ENCODE data around the gene COL9A1. TPM values are rescaled to one million over a fixed set of nuclear protein-coding genes. Genes with fewer than 3 reads are reported as not detected.

Gene COL9A1
- polyA plus RNA-seq, 2 of the 4 experiments (the other 2 are of a cell fraction), result 0.03 TPM; not detected in 1

DNA sequence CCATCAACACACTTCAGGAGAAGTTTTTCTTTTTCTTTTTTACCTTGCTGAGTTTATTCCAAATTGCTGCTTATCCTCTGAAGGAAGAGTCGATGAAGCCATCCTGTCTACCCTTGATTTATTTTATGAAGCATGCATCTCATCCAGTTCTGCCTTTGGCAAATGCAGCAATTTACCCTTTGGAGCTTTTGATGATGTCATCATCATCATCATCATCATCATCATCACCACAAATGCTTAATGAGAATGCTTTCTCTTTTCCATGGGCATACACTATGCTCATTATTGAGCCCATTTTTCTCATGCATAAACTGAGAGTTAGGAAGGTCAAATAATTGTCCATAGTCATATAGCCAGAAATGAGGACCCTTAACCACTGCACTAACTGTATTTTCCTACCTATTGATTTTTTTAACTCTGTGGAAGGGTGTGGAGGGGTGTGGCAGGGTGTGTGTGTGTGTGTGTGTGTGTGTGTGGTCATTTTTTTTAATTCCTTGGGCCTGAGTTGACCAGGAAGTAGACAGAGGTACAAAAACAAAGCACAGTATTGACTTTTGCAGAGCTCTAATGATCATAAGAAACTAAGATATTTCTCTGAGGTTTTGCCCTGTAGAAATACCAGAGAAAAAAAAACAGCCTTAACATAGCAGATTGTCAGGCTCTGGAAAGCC lies 82.8 kb downstream of the COL9A1 start:
- Histone ChIP-seq H3K27ac (no peak overlapping the region), H3K4me2 (no peak overlapping the region), H3K4me3 (no peak overlapping the region), H3K9me3 (no peaks in the 10 kb centered on the region), H3K4me1 (no peaks in the 10 kb centered on the region)
- ChIA-PET CTCF (interaction anchor here (0.9 to 2.8 kb wide), 12 partner anchors 8 to 827 kb away, joined by 3 to 34 read pairs (median 6); partner anchors contain the start of gene B3GAT2), POLR2A (no interaction called here)
- DNase-seq (ENCODE audit: low read depth in 1 of 2, low spot score in 1 of 2) (no peak), ATAC-seq (no peak), FAIRE-seq (no peak)
- WGBS (ENCODE audit: missing lambda C conversion rate), result 46% methylated on average over 1 of the region's 1 CpG
- no peak for TF ChIP-seq MAFK (IDR thresholded peaks at IDR 0.05; ENCODE audit: partially characterized antibody)
- no peak for TF ChIP-seq PHF8 (IDR thresholded peaks at IDR 0.05; ENCODE audit: borderline replicate concordance, low read depth)
- TF ChIP-seq, protein P1, sequence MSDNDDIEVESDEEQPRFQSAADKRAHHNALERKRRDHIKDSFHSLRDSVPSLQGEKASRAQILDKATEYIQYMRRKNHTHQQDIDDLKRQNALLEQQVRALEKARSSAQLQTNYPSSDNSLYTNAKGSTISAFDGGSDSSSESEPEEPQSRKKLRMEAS (IDR thresholded peaks at IDR 0.05), result no peak

DNA sequence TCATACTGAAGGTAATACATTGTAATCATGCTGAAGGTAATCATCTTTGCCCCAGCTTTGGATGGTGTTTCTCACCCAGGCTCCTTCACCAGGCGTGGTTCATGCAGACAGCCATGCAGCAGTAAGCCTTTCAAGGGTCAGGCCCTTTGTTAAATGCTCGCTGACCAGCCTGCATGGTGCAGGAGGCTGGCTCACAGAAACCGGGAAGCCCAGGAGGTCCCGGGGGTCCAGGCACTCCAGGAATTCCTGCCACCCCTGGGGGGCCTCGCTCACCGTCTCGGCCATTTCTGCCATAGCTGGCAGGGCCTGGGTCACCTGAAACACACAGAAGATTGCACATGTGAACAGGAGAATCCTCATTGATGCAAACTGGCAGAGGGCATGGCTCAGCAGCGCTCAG lies 86.1 kb downstream of the COL9A1 start:
- H3K9me3 ChIP-seq, result no peaks in the 10 kb centered on the region
- no peaks in the 10 kb centered on the region for H3K4me1 ChIP-seq
- ATAC-seq, result no peak
- CTCF ChIA-PET, result interaction anchor here (1.2 kb wide), 1 partner anchor 93 kb away, joined by 3 read pairs; no protein-coding TSS in a partner anchor
- H3K27ac ChIP-seq, result no peak overlapping the region
- 52% methylated on average over 2 of the region's 8 CpGs for WGBS (ENCODE audit: missing lambda C conversion rate)
- no peak for DNase-seq (ENCODE audit: low read depth in 1 of 2, low spot score in 1 of 2)
- no peak overlapping the region for H3K4me3 ChIP-seq
- FAIRE-seq, result no peak
- POLR2A ChIA-PET, result no interaction called here
- TF ChIP-seq EHMT2 (IDR thresholded peaks at IDR 0.05; ENCODE audit: low read depth) (no peak), EP300 (IDR thresholded peaks at IDR 0.05) (no peak), NR3C1 (IDR thresholded peaks at IDR 0.05) (no peak), TFCP2L1 (CRISPR knock-in tag; IDR thresholded peaks at IDR 0.05) (no peak), JUN (IDR thresholded peaks at IDR 0.05) (no peak), RAD21 (conservative IDR thresholded peaks at IDR 0.05 in 1 of 2, IDR thresholded peaks at IDR 0.05 in 1 of 2) (no peak)
- TF ChIP-seq, protein P2, sequence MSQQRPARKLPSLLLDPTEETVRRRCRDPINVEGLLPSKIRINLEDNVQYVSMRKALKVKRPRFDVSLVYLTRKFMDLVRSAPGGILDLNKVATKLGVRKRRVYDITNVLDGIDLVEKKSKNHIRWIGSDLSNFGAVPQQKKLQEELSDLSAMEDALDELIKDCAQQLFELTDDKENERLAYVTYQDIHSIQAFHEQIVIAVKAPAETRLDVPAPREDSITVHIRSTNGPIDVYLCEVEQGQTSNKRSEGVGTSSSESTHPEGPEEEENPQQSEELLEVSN (IDR thresholded peaks at IDR 0.05; ENCODE audit: borderline replicate concordance, low read depth), result no peak
- TF ChIP-seq, protein P3, sequence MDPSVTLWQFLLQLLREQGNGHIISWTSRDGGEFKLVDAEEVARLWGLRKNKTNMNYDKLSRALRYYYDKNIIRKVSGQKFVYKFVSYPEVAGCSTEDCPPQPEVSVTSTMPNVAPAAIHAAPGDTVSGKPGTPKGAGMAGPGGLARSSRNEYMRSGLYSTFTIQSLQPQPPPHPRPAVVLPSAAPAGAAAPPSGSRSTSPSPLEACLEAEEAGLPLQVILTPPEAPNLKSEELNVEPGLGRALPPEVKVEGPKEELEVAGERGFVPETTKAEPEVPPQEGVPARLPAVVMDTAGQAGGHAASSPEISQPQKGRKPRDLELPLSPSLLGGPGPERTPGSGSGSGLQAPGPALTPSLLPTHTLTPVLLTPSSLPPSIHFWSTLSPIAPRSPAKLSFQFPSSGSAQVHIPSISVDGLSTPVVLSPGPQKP (IDR thresholded peaks at IDR 0.05; ENCODE audit: low read depth, low read length), result no peak
- H3K4me2 ChIP-seq, result no peak overlapping the region

DNA sequence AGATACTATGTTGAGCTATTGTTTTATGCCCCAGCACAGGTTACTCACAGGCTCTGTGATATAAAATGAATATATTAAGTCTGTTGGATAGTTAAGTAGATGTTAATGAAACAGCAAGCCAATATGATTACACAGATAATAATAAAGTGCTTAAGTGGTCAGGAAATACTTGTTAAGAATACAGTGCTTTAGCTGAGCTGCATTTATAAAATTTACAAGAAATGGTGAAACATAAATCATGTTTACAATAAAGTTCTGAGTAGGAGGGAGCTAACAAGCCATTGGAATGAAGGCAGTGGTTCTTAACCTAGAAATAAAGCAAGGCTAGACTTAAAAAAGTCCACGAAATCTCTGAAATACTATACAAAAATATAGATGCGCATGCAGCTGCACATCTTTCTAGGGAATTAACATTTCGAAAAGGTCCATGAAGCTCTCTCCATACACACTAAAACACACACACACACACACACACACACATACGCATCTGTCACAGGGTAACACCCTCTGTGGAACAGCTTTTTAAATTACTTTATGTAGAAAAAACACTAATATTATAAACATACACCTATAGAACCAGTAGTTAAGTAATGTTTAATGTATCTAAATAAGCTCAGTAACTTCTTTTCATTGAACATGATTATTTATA lies 87.3 kb downstream of the COL9A1 start:
- POLR2A ChIA-PET, result no interaction called here
- CTCF ChIA-PET, result interaction anchor here (0.6 kb wide), 1 partner anchor 9 kb away, joined by 3 read pairs; no protein-coding TSS in a partner anchor
- H3K27ac ChIP-seq, result no peak overlapping the region
- FAIRE-seq (no peak), DNase-seq (ENCODE audit: low read depth in 1 of 2, low spot score in 1 of 2) (no peak), ATAC-seq (no peak)
- 46% methylated on average over 4 of the region's 4 CpGs for WGBS (ENCODE audit: missing lambda C conversion rate)
- H3K9me3 ChIP-seq, result no peaks in the 10 kb centered on the region
- H3K4me1 ChIP-seq, result no peaks in the 10 kb centered on the region
- H3K4me2 ChIP-seq, result no peak overlapping the region
- TF ChIP-seq CHD2 (IDR thresholded peaks at IDR 0.05; ENCODE audit: low read length, partially characterized antibody), result no peak
- no peak for TF ChIP-seq HEYL (CRISPR knock-in tag; IDR thresholded peaks at IDR 0.05)
- no peak for TF ChIP-seq ZNF302 (CRISPR knock-in tag; IDR thresholded peaks at IDR 0.05)
- TF ChIP-seq, protein P2 (IDR thresholded peaks at IDR 0.05; ENCODE audit: borderline replicate concordance, low read depth), result no peak
- no peak for TF ChIP-seq NPAS2 (CRISPR knock-in tag; IDR thresholded peaks at IDR 0.05; ENCODE audit: borderline replicate concordance)
- TF ChIP-seq ZFP36 (IDR thresholded peaks at IDR 0.05; ENCODE audit: borderline replicate concordance, partially characterized antibody), result no peak
- TF ChIP-seq SREBF2 (IDR thresholded peaks at IDR 0.05), result no peak
- no peak for TF ChIP-seq EHMT2 (IDR thresholded peaks at IDR 0.05; ENCODE audit: low read depth)
- no peak for TF ChIP-seq FOXS1 (CRISPR knock-in tag; IDR thresholded peaks at IDR 0.05)
- TF ChIP-seq JUNB (IDR thresholded peaks at IDR 0.05), result no peak
- no peak for TF ChIP-seq EP300 (IDR thresholded peaks at IDR 0.05)
- TF ChIP-seq MYC (IDR thresholded peaks at IDR 0.05; ENCODE audit: borderline replicate concordance, low read length), result no peak
- TF ChIP-seq TFCP2L1 (CRISPR knock-in tag; IDR thresholded peaks at IDR 0.05), result no peak
- no peak for TF ChIP-seq GATA3 (IDR thresholded peaks at IDR 0.05; ENCODE audit: borderline replicate concordance)
- TF ChIP-seq, protein P1 (IDR thresholded peaks at IDR 0.05), result no peak
- TF ChIP-seq CBX8 (IDR thresholded peaks at IDR 0.05), result no peak
- TF ChIP-seq CBX2 (IDR thresholded peaks at IDR 0.05; ENCODE audit: borderline replicate concordance, low read depth), result no peak
- no peak for TF ChIP-seq ZC3H11A (IDR thresholded peaks at IDR 0.05)
- TF ChIP-seq KDM5A (IDR thresholded peaks at IDR 0.05), result no peak
- H3K4me3 ChIP-seq, result no peak overlapping the region
